ENCODE data around the gene HOXC5. TPM values are rescaled to one million over a fixed set of nuclear protein-coding genes. Genes with fewer than 3 reads are reported as not detected.
"Not testable (repeated sequence)": the region's sequence is repeated elsewhere in the genome, so short reads cannot be mapped to it uniquely, and the experiment has no call there.

The HOXC5 gene
- total RNA-seq, 1 donor from 2014 or later: not detected

DNA sequence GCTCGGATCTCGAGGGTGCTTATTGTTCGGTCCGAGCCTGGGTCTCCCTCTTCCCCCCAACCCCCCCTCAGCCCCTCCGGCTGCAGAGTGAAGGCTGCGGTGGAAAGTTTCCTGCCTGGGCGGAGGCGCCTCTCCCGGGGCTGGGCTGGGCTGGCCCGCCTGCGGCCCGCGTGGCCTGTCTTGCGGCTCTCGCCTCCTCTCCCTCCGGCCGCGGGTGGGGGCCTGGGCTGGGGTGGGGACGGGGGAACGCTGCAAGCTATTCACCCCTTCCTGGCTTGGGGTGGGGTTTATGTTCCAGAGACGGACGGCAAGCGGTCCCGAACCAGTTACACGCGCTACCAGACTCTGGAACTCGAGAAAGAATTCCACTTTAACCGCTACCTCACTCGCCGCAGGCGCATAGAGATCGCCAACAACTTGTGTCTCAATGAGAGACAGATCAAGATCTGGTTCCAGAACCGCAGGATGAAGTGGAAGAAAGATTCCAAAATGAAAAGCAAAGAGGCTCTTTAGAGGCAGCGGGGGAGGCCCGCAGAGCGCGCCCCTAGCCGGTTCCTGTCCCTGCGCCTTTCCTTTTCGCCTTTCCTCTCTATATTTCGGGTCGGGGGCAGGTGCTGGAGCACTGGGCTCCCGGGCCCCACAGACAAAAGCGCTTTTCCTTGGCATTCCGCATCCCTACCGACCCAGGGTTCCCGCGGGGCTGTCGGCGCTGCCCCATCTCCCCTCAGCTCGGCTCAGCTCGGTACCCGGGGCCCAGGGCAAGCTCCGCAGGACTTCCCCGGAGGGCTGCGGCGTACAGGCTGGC lies 1.3 kb downstream of the HOXC5 start:
- DNase-seq (ENCODE audit: low spot score): no peak

DNA sequence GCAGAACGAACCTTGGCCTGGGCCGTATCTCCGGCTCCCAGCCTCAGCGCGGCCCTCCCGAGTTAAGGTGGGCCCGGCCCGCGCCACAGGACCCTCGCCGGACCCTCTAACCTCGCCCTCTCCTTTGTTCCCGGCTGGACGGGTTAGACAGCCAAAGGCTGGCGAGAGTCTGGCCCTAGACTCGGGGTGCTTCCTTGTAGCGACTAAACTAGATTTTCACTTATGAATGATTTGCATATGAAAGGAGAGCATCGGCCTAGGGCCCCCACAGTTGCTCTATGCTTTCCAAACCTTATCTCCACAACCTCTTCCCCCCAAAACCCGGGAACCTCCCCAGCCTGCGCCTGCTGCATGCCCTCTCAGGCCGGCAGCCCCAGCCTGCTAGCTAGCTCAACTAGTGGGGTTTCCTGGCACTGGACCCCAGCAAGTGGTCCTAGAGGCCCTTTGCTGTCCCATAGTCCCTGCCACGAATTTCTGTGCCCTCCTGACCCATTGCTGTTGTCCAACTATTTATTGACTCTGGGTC lies 2.0 kb downstream of the HOXC5 start:
- no peak for DNase-seq (ENCODE audit: low spot score)

DNA sequence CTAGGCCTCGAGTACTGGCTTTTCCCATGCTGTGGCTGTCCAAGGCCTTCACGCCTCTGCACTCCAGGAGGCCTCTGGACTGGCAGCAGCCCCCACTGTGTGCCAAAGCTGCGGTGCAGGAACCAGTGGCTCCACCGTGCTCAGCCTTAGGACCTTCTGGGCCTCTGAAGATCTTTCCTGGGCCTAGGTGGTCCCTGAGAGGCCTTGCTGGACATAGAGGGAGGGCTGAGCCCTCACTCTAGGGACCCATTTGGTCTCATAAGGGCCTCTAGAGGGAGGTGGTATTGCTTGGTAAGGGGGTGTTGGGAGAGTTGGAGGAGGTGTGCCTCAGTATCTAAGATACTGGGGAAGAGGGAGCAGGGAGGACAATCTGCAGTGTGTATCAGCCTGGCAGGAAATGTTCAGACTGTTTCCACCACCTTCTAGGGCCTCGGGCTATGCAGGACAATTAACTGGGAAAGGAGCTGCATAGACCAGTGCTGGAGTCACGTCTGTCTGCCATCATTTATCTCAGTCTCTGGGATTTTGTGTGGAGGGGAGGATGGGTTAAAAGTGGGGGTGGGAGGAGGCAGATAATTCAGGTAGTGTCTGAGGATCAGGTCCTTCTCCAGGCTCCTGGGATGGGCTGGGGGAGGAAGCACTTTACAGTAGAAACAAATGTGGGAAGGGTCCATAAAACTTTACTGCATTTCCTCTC lies 2.9 kb downstream of the HOXC5 start:
- DNase-seq (ENCODE audit: low spot score): no peak

- DNase-seq (ENCODE audit: low spot score): no peak
These were observed 3.9 kb downstream of the HOXC5 start for GRCh38 chr12:54036620-54037359.

DNA sequence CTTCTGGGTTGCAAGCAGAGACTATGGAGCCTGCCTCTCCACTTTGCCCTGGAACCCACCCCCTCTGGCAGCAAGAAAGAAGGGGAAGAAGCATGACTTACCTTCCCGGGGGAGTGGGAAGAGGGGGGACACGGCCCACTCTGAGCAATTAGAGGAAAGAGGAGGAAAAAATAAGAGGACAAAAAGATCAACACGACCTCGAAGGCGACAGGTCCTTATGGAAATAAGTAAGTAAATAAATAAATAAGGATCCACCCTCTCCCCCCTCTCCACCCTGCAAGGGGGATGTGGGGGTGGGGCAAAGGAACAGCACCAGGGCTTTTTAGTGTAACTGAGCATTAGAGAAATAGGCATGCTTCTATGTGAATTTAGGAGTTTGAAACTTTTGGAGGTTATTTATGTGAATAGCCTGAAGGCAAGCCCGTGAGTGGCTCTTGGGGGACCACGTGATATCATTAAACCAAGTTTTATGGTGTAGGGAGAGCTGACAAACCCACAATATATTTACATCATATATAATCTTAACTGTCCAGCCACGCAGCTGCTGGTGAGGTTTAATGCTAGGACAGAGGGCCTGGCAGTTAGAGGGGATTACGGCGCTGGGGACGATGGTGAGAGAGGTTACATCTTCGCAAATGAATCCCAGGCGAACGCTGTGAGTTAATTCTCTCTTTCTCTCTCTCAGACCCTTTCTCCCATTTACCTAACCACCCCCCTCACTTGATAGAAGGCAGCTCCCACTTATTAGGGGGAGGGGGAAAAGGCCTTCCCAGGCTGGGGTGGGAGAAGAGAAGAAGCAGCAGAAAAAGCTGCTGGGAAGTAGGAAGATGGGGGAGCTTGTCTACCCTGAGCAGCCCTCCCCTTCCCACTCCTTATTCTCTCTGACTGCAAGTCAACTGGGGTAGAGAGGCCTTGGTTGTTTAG lies 4.8 kb downstream of the HOXC5 start:
- DNase-seq (ENCODE audit: low spot score): no peak

DNA sequence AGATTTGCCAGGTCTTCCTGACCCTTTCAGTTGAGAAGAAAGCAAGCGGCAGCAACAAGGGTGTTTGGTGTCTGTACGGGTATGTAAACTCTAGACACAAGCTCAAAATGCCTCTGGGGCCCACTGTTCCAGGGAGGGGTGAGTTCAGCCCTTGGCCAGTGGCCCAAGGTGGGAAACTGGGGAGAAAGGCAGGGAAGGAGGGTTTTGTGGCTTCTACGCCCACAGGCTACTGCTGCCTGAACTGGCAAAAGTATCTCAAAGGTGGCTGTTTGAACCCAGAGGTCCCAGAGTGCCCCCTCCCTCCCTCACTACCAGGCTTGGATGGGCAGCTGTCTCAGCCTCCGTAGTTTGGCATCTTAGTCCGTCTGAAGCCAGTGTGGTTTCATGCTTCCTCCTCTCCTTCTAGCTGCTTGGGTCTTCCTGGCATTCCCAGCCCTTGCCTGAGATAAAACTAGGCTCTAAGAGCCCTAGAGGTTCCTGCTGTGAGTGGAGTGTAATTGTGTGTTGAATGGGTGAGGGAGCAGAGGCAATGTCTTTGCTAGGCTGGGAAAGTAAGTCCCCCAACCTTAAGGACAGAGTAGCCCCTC lies 5.5 kb downstream of the HOXC5 start:
- DNase-seq (ENCODE audit: low spot score): no peak

DNA sequence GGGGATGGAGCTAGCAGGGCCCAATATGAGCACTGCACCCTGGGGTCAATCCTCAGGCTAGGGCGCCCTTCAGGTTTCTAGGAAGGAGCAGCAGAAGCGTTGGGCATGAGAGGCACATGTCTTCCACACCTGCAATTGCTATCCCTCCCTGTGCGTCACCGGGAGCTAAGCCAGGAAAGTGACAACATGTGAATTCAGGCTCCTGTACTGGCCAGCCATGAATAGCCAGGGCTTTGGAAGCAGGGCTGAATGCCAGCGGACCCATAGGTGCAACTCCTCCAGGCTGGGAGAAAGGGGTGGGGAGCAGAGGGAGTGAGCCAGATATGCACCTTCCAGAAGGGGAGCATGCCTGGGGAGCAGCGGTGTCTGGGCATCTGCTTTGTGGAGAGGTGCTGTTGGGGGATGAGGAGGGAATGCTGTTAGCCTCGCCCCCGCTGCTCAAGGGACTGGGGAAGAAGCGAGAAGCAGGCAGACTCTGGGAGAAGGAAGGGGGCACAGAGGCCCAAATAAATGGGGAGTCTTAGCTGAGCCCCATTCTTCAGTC lies 6.1 kb downstream of the HOXC5 start:
- no peak for DNase-seq (ENCODE audit: low spot score)

- no peak for DNase-seq (ENCODE audit: low spot score)
These were observed 6.7 kb downstream of the HOXC5 start for GRCh38 chr12:54039417-54040147.

DNA sequence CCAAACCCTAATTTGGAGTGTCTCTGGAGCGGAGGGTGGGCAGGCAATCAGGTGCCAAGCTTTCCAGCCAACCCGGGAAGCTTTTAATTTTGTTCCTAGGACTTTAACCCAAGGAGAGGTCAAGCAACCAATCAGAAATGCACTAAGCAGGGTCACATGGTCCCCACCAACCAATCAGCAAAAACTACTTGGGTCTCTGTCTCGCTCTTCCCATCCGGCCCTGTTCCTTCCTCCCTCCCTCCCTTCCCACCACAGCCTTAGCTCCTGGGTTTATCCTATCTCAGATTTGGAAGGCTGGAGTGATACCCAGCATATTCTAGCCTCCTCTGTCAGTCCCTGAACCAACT lies 7.3 kb downstream of the HOXC5 start:
- DNase-seq (ENCODE audit: low spot score): no peak

DNA sequence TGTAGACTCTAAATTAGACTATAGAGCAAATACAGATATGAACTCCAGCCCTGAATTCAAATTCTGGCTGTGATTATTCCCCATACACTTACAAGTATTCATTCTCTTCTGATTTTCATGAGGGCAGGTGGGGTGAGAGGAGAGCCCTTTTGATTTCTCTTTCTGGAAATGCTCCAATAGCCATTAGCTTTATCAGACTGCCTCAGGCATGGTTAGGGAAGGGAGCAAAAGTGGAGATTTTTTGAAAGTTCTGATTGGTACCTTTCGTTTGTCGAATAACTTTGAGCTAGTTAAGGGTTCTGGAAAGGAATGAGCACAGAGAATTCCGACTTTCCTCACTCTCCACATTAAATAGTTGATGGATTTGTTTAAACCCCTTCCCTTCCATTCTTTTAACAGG lies 7.8 kb downstream of the HOXC5 start:
- no peak for DNase-seq (ENCODE audit: low spot score)

- DNase-seq (ENCODE audit: low spot score): no peak
These were observed 8.3 kb downstream of the HOXC5 start for GRCh38 chr12:54041097-54041690.

DNA sequence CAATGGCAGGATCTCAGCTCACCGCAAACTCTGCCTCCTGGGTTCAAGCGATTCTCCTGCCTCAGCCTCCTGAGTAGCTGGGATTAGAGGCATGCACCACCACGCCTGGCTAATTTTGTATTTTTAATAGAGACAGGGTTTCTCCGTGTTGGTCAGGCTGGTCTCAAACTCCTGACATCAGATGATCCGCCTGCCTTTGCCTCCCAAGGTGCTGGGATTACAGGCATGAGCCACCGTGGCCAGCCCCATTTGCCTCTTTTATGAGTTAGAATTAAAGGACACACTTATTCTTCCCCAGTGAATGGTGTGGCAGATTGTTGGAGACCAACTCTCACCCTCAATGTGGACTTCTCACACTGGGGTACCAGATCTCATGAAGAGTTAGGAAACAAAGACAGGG lies 9.2 kb downstream of the HOXC5 start:
- DNase-seq (ENCODE audit: low spot score): not testable (repeated sequence)

DNA sequence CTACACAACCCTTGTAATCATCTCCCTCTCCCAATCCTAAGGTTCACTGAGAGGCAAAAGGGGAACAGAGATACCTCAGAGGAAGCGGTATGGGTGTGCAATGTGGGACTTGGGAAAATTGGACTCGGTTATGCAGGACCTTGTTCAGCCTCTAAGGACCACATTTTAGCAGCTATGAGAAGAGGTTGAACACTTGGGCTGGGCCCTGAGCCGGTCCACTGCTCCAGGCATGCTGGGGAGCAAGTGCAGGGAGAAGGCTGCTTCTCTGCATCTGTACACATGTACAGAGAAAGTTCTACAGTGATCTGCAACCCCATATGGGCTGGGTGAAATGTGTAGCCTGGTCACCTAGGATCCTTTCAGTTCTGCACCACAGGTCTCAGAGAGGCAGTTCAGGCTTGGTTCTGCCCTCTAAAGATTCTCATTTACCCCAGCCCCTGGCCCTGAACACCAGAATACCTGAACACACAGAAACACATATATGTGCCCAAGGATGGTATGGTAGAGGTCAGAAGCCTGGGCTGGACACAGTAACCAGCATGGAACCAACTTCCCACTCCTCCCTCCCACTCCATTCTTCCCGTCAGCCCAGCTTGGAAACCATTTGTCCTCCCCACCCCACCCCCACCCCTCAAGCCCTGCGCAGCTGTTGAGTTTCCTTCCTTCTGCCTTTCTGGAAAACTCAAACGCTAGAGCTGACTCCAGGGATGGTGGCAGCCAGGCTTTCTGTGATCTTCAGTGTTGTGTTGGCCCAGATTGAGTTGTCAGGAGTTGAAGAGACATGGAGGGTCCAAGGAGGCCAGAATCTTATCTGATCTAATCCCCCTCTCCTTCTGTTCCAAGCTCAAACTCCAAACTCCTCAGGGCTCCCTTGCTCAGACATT lies 10.4 kb downstream of the HOXC5 start:
- no peak for DNase-seq (ENCODE audit: low spot score)

GRCh38 chr12:54044425-54045103 lies 11.7 kb downstream of the HOXC5 start:
- DNase-seq (ENCODE audit: low spot score): no peak

- no peak for DNase-seq (ENCODE audit: low spot score)
These were observed 12.6 kb downstream of the HOXC5 start for GRCh38 chr12:54045401-54045800.

GRCh38 chr12:54045868-54046521 lies 13.1 kb downstream of the HOXC5 start:
- no peak for DNase-seq (ENCODE audit: low spot score)

DNA sequence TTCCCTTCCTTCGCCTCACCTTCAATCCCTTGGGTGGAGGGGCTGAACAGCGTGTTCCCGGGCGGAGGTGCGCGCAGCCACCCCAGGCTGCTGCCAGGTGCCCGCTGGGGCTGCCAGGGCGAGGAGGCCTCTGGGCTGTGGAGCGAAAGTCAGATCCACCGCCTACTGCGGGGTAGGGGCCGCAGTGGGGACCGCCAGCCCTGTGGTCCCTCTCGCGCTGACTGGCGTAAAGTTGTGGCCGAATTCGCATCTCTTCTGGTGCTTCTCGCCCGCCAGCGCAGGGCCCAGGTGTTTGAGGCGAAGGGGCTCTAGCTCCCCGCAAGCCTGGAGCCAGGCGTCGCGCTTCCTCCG lies 13.9 kb downstream of the HOXC5 start:
- DNase-seq (ENCODE audit: low spot score): no peak
